ENCODE data around the gene PRKCI. TPM values are rescaled to one million over a fixed set of nuclear protein-coding genes. Genes with fewer than 3 reads are reported as not detected.

The PRKCI gene
- total and polyA plus RNA-seq, 2 donors (not counting 1 experiment from before 2014, with no cell fraction given) = 1.8 to 11.1 TPM

GRCh38 chr3:170222647-170223541, 670 bp downstream of the PRKCI start:
- H3K27ac Mint-ChIP-seq = peak overlapping the region; percentile 86
- H3K27me3 Mint-ChIP-seq = peaks cover 3% of the 10 kb centered on the region
- Histone ChIP-seq H3K9ac (ENCODE audit: low read length) (peak overlapping the region; percentile 73), H3K4me3 (ENCODE audit: control extremely low read depth in 1 of 5, extremely low read depth in 1 of 5, insufficient read depth in 1 of 5, low read depth in 2 of 5, low read length in 4 of 5) (peak overlapping the region; percentile 59 to 80 (median 75)), H3K4me1 (ENCODE audit: control insufficient read depth in 2 of 2, insufficient read depth in 2 of 2, low read length in 2 of 2) (peaks cover 7 to 14% of the 10 kb centered on the region in 2 donors), H2AFZ (ENCODE audit: insufficient read depth, low read depth, low read length, poor library complexity, severe bottlenecking) (peak overlapping the region; percentile 97), H3K27ac (ENCODE audit: low read length in 2 of 2) (peak overlapping the region in 1 of 2 donors; percentile 57), H3K9me3 (ENCODE audit: control extremely low read depth in 1 of 3, control insufficient read depth in 2 of 3, insufficient read depth in 1 of 3, low read length in 2 of 3) (no peaks in the 10 kb centered on the region), H3K36me3 (replicated peaks in 1 of 2; ENCODE audit: control extremely low read depth in 1 of 2, control insufficient read depth in 1 of 2, extremely low read depth in 1 of 2, insufficient read depth in 2 of 2, low read length in 1 of 2) (no peaks in the 10 kb centered on the region), H3K79me2 (ENCODE audit: control insufficient read depth, insufficient read depth, low read length) (no peaks in the 10 kb centered on the region), H3K4me2 (replicated peaks; ENCODE audit: low read depth, low read length, poor library complexity, severe bottlenecking) (peak overlapping the region; percentile 83), H4K20me1 (ENCODE audit: control insufficient read depth, insufficient read depth, low read length, poor library complexity, severe bottlenecking) (no peaks in the 10 kb centered on the region), H3K27me3 (replicated peaks in 1 of 4; ENCODE audit: control extremely low read depth in 1 of 4, control insufficient read depth in 3 of 4, insufficient read depth in 4 of 4, low read length in 3 of 4) (no peaks in the 10 kb centered on the region)
- DNase-seq (peak; percentile 52), ATAC-seq (ENCODE audit: low read depth) (peak; percentile 32)
- TF ChIP-seq CTCF (IDR thresholded peaks at IDR 0.05) = no peak
- no peak for TF ChIP-seq EZH2 (IDR thresholded peaks at IDR 0.05; ENCODE audit: borderline replicate concordance, insufficient read depth, low read depth, low read length, poor library complexity, severe bottlenecking)
- ChIA-PET POLR2A (interaction anchor here (0.5 to 0.7 kb wide), 2 partner anchors 13 to 134 kb away, joined by 3 read pairs; partner anchors contain the start of gene SKIL), CTCF (interaction anchor here (0.9 kb wide), 1 partner anchor 191 kb away, joined by 3 read pairs; no protein-coding TSS in a partner anchor)
- peak overlapping the region; percentile 95 for H3K4me3 Mint-ChIP-seq
- intact Hi-C loops (cut with micrococcal nuclease) = loop anchor here (5.0 kb wide), 1 partner anchor 41 kb away; the partner anchor contains the start of gene PHC3
- peaks cover 17% of the 10 kb centered on the region for H3K4me1 Mint-ChIP-seq
- no peaks in the 10 kb centered on the region for H3K9me3 Mint-ChIP-seq (ENCODE audit: insufficient read depth)
- WGBS (ENCODE audit: insufficient coverage) = 1% methylated on average over 35 of the region's 42 CpGs

- H3K4me3 Mint-ChIP-seq = no peak overlapping the region
- WGBS (ENCODE audit: insufficient coverage) = no CpG with 5 or more reads among the region's 1 CpG
- Histone ChIP-seq H2AFZ (ENCODE audit: insufficient read depth, low read depth, low read length, poor library complexity, severe bottlenecking) (no peak overlapping the region), H3K9ac (ENCODE audit: low read length) (no peak overlapping the region), H3K36me3 (replicated peaks in 1 of 2; ENCODE audit: control extremely low read depth in 1 of 2, control insufficient read depth in 1 of 2, extremely low read depth in 1 of 2, insufficient read depth in 2 of 2, low read length in 1 of 2) (no peaks in the 10 kb centered on the region), H3K27me3 (replicated peaks in 1 of 4; ENCODE audit: control extremely low read depth in 1 of 4, control insufficient read depth in 3 of 4, insufficient read depth in 4 of 4, low read length in 3 of 4) (no peaks in the 10 kb centered on the region), H4K20me1 (ENCODE audit: control insufficient read depth, insufficient read depth, low read length, poor library complexity, severe bottlenecking) (no peaks in the 10 kb centered on the region), H3K79me2 (ENCODE audit: control insufficient read depth, insufficient read depth, low read length) (no peaks in the 10 kb centered on the region), H3K9me3 (ENCODE audit: control extremely low read depth in 1 of 3, control insufficient read depth in 2 of 3, insufficient read depth in 1 of 3, low read length in 2 of 3) (no peaks in the 10 kb centered on the region), H3K27ac (ENCODE audit: low read length in 2 of 2) (no peak overlapping the region), H3K4me1 (ENCODE audit: control insufficient read depth in 2 of 2, insufficient read depth in 2 of 2, low read length in 2 of 2) (peaks cover 7 to 14% of the 10 kb centered on the region in 2 donors), H3K4me3 (ENCODE audit: control extremely low read depth in 1 of 5, extremely low read depth in 1 of 5, insufficient read depth in 1 of 5, low read depth in 2 of 5, low read length in 4 of 5) (no peak overlapping the region), H3K4me2 (replicated peaks; ENCODE audit: low read depth, low read length, poor library complexity, severe bottlenecking) (no peak overlapping the region)
- H3K27ac Mint-ChIP-seq = no peak overlapping the region
- TF ChIP-seq EZH2 (IDR thresholded peaks at IDR 0.05; ENCODE audit: borderline replicate concordance, insufficient read depth, low read depth, low read length, poor library complexity, severe bottlenecking) = no peak
- TF ChIP-seq CTCF (IDR thresholded peaks at IDR 0.05) = no peak
- DNase-seq (no peak), ATAC-seq (ENCODE audit: low read depth) (no peak)
- no peaks in the 10 kb centered on the region for H3K9me3 Mint-ChIP-seq (ENCODE audit: insufficient read depth)
- H3K27me3 Mint-ChIP-seq = no peaks in the 10 kb centered on the region
- intact Hi-C loops (cut with micrococcal nuclease) = no loop called here
- POLR2A ChIA-PET = interaction anchor here (0.5 kb wide), 1 partner anchor 718 kb away, joined by 3 read pairs; no protein-coding TSS in a partner anchor
- CTCF ChIA-PET = interaction anchor here (0.7 kb wide), 1 partner anchor 1886 kb away, joined by 3 read pairs; no protein-coding TSS in a partner anchor
- peaks cover 17% of the 10 kb centered on the region for H3K4me1 Mint-ChIP-seq
Measured at GRCh38 chr3:170225166-170225565, 2.9 kb downstream of the PRKCI start.
